Stomach (tissue), 4 donors: ENCODE measurements around the gene TKTL1.

ENCODE experiments used
- POLR2A ChIP-seq, 4 donors: fragments of 450-650 bp; IDR thresholded peaks; one replicate each; pipeline ENCODE4 v1.6.1; 2016; ENCODE audit warnings: antibody characterized with exemption in 4 of 4, control low read depth in 2 of 4, mild to moderate bottlenecking in 1 of 4, moderate library complexity in 1 of 4
- TF ChIP-seq, protein P1 (sequence below), 7 experiments: fragments of 450-650 bp in 4 of 7; fragments of 200-600 bp in 3 of 7; sonication (generic) in 3 of 7; IDR thresholded peaks; one replicate each; pipeline ENCODE4 v1.5.1; 2016 to 2019; ENCODE audit warnings: antibody characterized with exemption in 7 of 7, control low read depth in 2 of 7, mild to moderate bottlenecking in 1 of 7

DNA sequence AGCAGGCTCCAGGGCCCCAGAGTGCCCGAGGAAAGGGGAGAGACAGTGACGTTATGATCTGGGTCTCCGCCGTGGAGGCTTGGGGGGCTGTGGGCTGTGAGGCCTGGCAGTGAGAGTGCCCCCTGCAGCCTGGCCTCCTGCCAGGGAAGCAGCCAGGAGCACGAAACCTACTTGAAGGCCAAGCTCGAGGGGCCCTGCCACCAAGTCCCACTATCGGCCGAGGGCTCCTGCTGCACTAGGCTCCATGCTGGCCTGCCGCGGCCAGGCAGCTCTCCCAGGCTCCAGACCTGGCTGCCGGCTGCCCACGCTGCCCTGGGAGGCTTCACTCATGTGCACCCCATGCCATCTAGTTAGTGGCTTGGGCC lies 60.2 kb downstream of the TKTL1 start:
- TF ChIP-seq POLR2A (IDR thresholded peaks at IDR 0.05) = no peak
- TF ChIP-seq, protein P1, sequence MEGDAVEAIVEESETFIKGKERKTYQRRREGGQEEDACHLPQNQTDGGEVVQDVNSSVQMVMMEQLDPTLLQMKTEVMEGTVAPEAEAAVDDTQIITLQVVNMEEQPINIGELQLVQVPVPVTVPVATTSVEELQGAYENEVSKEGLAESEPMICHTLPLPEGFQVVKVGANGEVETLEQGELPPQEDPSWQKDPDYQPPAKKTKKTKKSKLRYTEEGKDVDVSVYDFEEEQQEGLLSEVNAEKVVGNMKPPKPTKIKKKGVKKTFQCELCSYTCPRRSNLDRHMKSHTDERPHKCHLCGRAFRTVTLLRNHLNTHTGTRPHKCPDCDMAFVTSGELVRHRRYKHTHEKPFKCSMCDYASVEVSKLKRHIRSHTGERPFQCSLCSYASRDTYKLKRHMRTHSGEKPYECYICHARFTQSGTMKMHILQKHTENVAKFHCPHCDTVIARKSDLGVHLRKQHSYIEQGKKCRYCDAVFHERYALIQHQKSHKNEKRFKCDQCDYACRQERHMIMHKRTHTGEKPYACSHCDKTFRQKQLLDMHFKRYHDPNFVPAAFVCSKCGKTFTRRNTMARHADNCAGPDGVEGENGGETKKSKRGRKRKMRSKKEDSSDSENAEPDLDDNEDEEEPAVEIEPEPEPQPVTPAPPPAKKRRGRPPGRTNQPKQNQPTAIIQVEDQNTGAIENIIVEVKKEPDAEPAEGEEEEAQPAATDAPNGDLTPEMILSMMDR (IDR thresholded peaks at IDR 0.05) = no peak
